Loucy (cell line): Measurements from ENCODE around the gene ARHGEF25.

ENCODE experiments used
- EZH2phosphoT487 ChIP-seq: fragments of 200-600 bp; IDR thresholded peaks from 2 replicates; pipeline ENCODE4 v1.6.1; 2018; ENCODE audit warnings: antibody characterized with exemption, mild to moderate bottlenecking, moderate library complexity, borderline replicate concordance
- TF ChIP-seq, protein P1 (sequence below): fragments of 200-600 bp; sonication (generic); conservative IDR thresholded peaks from 2 replicates; pipeline ENCODE4 v1.5.1; 2014; ENCODE audit warnings: mild to moderate bottlenecking, antibody characterized with exemption, low read length

DNA sequence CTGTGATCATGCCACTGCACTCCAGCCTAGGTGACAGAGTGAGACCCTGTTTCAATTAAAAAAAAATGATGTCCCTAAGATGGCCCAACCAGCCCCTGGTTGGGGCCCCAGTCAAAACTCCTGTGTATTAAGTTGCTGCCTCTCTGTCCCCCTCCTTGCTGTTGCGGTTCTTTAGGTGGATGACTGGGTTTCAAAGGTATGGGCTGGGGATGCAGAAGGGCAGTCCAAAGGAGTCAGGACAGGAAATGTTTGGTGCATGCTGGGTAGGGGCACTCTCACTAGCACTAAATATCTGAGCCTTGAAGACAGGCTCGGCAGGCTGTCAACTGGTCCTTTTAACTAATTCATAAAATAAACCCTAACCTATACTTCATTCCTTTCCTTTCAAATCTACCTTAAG, 32.2 kb upstream of the ARHGEF25 start:
- TF ChIP-seq, protein P1, sequence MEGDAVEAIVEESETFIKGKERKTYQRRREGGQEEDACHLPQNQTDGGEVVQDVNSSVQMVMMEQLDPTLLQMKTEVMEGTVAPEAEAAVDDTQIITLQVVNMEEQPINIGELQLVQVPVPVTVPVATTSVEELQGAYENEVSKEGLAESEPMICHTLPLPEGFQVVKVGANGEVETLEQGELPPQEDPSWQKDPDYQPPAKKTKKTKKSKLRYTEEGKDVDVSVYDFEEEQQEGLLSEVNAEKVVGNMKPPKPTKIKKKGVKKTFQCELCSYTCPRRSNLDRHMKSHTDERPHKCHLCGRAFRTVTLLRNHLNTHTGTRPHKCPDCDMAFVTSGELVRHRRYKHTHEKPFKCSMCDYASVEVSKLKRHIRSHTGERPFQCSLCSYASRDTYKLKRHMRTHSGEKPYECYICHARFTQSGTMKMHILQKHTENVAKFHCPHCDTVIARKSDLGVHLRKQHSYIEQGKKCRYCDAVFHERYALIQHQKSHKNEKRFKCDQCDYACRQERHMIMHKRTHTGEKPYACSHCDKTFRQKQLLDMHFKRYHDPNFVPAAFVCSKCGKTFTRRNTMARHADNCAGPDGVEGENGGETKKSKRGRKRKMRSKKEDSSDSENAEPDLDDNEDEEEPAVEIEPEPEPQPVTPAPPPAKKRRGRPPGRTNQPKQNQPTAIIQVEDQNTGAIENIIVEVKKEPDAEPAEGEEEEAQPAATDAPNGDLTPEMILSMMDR: no peak
- TF ChIP-seq EZH2phosphoT487: no peak
